Measurements from ENCODE around the gene ZMPSTE24.

DNA sequence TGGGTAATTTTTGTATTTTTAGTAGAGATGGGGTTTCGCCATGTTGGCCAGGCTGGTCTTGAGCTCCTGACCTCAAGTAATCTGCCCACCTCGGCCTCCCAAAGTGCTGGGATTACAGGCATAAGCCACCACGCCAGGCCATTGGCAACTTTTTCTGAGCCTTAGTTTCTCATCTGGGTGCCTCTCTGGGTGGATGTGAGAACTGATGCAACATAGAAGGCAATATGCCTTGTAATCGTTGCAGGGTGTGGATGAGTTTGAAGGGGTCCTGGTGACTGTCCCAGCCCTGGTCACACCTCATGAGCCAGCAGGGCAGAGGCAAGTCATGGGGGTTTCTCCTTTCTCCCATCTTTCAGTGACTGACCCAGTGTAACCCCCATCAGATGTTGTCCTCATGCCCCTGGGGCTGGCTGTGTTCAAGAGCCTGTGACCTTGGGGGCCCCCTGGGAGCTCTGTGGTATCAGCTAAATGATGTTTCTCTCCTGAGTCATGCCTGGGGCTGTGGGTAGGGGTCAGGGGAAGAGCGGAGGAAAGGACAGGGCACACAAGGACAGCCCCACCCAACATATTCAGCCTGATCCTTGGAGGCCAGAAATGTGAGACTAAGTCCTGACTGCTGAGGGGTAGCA is 55.4 kb downstream of the ZMPSTE24 start:
- no peak for TF ChIP-seq PATZ1 (CRISPR knock-in tag; IDR thresholded peaks at IDR 0.05; ENCODE audit: borderline replicate concordance)
- no peak for TF ChIP-seq GLIS3 (CRISPR knock-in tag; IDR thresholded peaks at IDR 0.05)
- no peak for TF ChIP-seq TCF4 (CRISPR knock-in tag; IDR thresholded peaks at IDR 0.05; ENCODE audit: borderline replicate concordance)
- TF ChIP-seq ZNF70 (CRISPR knock-in tag; IDR thresholded peaks at IDR 0.05), result no peak
- TF ChIP-seq OSR1 (CRISPR knock-in tag; IDR thresholded peaks at IDR 0.05), result no peak
- no peak for TF ChIP-seq ISL1 (CRISPR knock-in tag; IDR thresholded peaks at IDR 0.05)
- no peak for TF ChIP-seq ARNTL (CRISPR knock-in tag; IDR thresholded peaks at IDR 0.05; ENCODE audit: borderline replicate concordance, low read depth)
- no peak for TF ChIP-seq ZNF565 (CRISPR knock-in tag; conservative IDR thresholded peaks at IDR 0.05; ENCODE audit: low read depth)
- no peak for TF ChIP-seq CREB5 (CRISPR knock-in tag; IDR thresholded peaks at IDR 0.05; ENCODE audit: low read depth)
- TF ChIP-seq ZFP3 (CRISPR knock-in tag; IDR thresholded peaks at IDR 0.05), result no peak
- no peak for TF ChIP-seq TOX (CRISPR knock-in tag; IDR thresholded peaks at IDR 0.05; ENCODE audit: borderline replicate concordance)
